Caki2 (cell line): ENCODE data around the gene SH2D6. TPM values are rescaled to one million over a fixed set of nuclear protein-coding genes. Genes with fewer than 3 reads are reported as not detected.
"Not testable (repeated sequence)": the region's sequence is repeated elsewhere in the genome, so short reads cannot be mapped to it uniquely, and the experiment has no call there.

Experiments used
- DNase-seq: peaks from one replicate; pipeline ENCODE4 v3.0.0-alpha.2; 2015; ENCODE audit warnings: low read depth
- in situ Hi-C: cut with HindIII; loops from 2 replicates; pipeline ENCODE4 v1.10.0; 2016; ENCODE audit warnings: low sequenced_read_pairs, low pct_unique_long_range_greater_than_20kb, mixed read lengths
- total RNA-seq: library from RNA; depleted of rRNA; stranded (reverse); fragments of >200 nt; shearing (Covaris generic); gene quantifications from 2 replicates; pipeline ENCODE4 v1.2.3, GENCODE V29; 2014; ENCODE audit warnings: low replicate concordance; rRNA removed

SH2D6 gene
- total RNA-seq, 1 experiment from 2014 or later: 0.44 TPM

GRCh38 chr2:85481818-85482777 lies 63.6 kb downstream of the SH2D6 start:
- in situ Hi-C loops: no loop called here
- no peak for DNase-seq

GRCh38 chr2:85484615-85485014 lies 66.1 kb downstream of the SH2D6 start:
- DNase-seq, in situ Hi-C loops: not testable (repeated sequence)

- in situ Hi-C loops: no loop called here
- DNase-seq: no peak
Observed at GRCh38 chr2:85485815-85486214, 67.3 kb downstream of the SH2D6 start.

Other genes starting within 250 kb of the SH2D6 start
- gene TGOLN2, start 90.7 kb upstream of the SH2D6 start, total RNA-seq: 38.2 and 41.5 TPM in 2 replicates
- 52.8 and 86.1 TPM in 2 replicates for gene RETSAT, start 64.2 kb upstream of the SH2D6 start, total RNA-seq
- gene ELMOD3, start 63.9 kb upstream of the SH2D6 start, total RNA-seq: 8.6 and 21.3 TPM in 2 replicates
- 429 and 545 TPM in 2 replicates for gene CAPG, start 8.3 kb upstream of the SH2D6 start, total RNA-seq
- 56.5 and 59.5 TPM in 2 replicates for gene MAT2A, start 120.5 kb downstream of the SH2D6 start, total RNA-seq
- 61.5 and 69.2 TPM in 2 replicates for gene GGCX, start 142.8 kb downstream of the SH2D6 start, total RNA-seq
- 2.0 and 3.4 TPM in 2 replicates for gene VAMP8, start 158.9 kb downstream of the SH2D6 start, total RNA-seq
- gene VAMP5, start 165.7 kb downstream of the SH2D6 start, total RNA-seq: not detected in 2 replicates
- 166 and 213 TPM in 2 replicates for gene RNF181, start 177.0 kb downstream of the SH2D6 start, total RNA-seq
- gene TMEM150A, start 184.0 kb downstream of the SH2D6 start, total RNA-seq: 3.9 and 8.2 TPM in 2 replicates
- gene C2orf68, start 193.4 kb downstream of the SH2D6 start, total RNA-seq: 37.0 and 60.7 TPM in 2 replicates
- gene USP39, start 197.5 kb downstream of the SH2D6 start, total RNA-seq: 84.5 and 85.2 TPM in 2 replicates
- gene SFTPB, start 249.5 kb downstream of the SH2D6 start, total RNA-seq: not detected in 2 replicates